K562 (cell line): ENCODE results near the gene ANKRD31. TPM values are rescaled to one million over a fixed set of nuclear protein-coding genes. Genes with fewer than 3 reads are reported as not detected.

Source experiments
- ATAC-seq: fragments of 200-7000 bp; cut with Tn5 transposase; 3 replicates; pipeline ENCODE4 v1.9.1; 2020; ENCODE audit warnings: moderate library complexity
- BruUV-seq: library from RNA; stranded (reverse); fragments of 400-500 nt; replicated peaks from 2 replicates; lab custom pipeline; 2021; lab: Mats Ljungman, UMichigan
- CTCF ChIA-PET: fragments of 300-600 bp; formaldehyde crosslinking; extraction: SDS; loops from one replicate; lab custom pipeline; 2021; ENCODE audit warnings: low intra/inter-chr PET ratio; lab: Yijun Ruan, JAX
- POLR2A ChIA-PET: fragments of 300-600, 350-650 bp; sonication (Branson Sonifier 250); formaldehyde crosslinking; extraction: SDS; loops from one replicate; lab custom pipeline; 2021; ENCODE audit warnings: antibody characterized with exemption, inconsistent platforms; lab: Yijun Ruan, JAX
- DNase-seq, 4 experiments: peaks; one replicate each; pipeline versions ENCODE4 v3.0.0 to v3.0.0-alpha.2; 2011 to 2018; ENCODE audit warnings: low spot score in 3 of 4, mixed read lengths in 3 of 4; ENCODE audit errors: extremely low read depth in 1 of 4
- FAIRE-seq: peaks from 2 replicates; lab custom pipeline; 2011; peaks lifted over from hg19 to GRCh38; lab: Jason Lieb, UNC
- H2AFZ ChIP-seq: 2 replicates; pipeline ENCODE4 v1.6.0; 2011; ENCODE audit warnings: low read depth, low read length, control low read depth, inconsistent platforms
- H3K27ac ChIP-seq: fragments of 200-600 bp; 3 replicates; pipeline ENCODE4 v1.8.0; 2011; ENCODE audit warnings: low read depth, mild to moderate bottlenecking, control low read depth, inconsistent platforms, low read length, moderate library complexity, mixed read lengths; ENCODE audit errors: extremely low read depth
- H3K27me3 ChIP-seq, 2 experiments: fragments of 300-600 bp in 1 of 2; 2 replicates in 1 of 2; 3 replicates in 1 of 2; pipeline versions ENCODE4 v1.6.0 to v1.8.0; 2011; ENCODE audit warnings: inconsistent platforms in 2 of 2, low read length in 2 of 2, mild to moderate bottlenecking in 1 of 2, mixed read lengths in 1 of 2, moderate library complexity in 1 of 2; ENCODE audit not compliant: control insufficient read depth in 2 of 2, insufficient read depth in 2 of 2
- H3K36me3 ChIP-seq: fragments of 300-600 bp; 3 replicates; pipeline ENCODE4 v1.8.0; 2011; ENCODE audit warnings: mild to moderate bottlenecking, low read length, inconsistent platforms; ENCODE audit not compliant: control insufficient read depth, insufficient read depth
- H3K4me1 ChIP-seq, 2 experiments: fragments of 200-600 bp in 1 of 2; replicated peaks in 1 of 2; 2 replicates in 1 of 2; 3 replicates in 1 of 2; pipeline versions ENCODE4 v1.5.1 to v1.8.0; 2011; ENCODE audit warnings: inconsistent platforms in 2 of 2, low read length in 2 of 2, mild to moderate bottlenecking in 1 of 2, mixed read lengths in 1 of 2, moderate library complexity in 1 of 2; ENCODE audit not compliant: control insufficient read depth in 2 of 2, insufficient read depth in 2 of 2
- H3K4me2 ChIP-seq: 2 replicates; pipeline ENCODE4 v1.6.1; 2011; ENCODE audit warnings: low read length, control low read depth, inconsistent platforms, mixed read lengths; ENCODE audit not compliant: insufficient read depth
- H3K4me3 ChIP-seq: fragments of 200-600 bp; sonication (generic), shearing (Covaris generic); 2 replicates; pipeline ENCODE4 v1.5.1; 2016; ENCODE audit warnings: control low read depth, inconsistent platforms
- H3K79me2 ChIP-seq: fragments of 200-600 bp; 3 replicates; pipeline ENCODE4 v1.8.0; 2011; ENCODE audit warnings: low read length, inconsistent platforms; ENCODE audit not compliant: control insufficient read depth, insufficient read depth
- H3K9ac ChIP-seq, 2 experiments: 2 replicates each; pipeline versions ENCODE4 v1.6.0 to v1.6.1; 2011; ENCODE audit warnings: low read depth in 2 of 2, low read length in 2 of 2, control low read depth in 1 of 2, inconsistent platforms in 1 of 2, mild to moderate bottlenecking in 1 of 2, mixed read lengths in 1 of 2; ENCODE audit not compliant: insufficient read depth in 1 of 2
- H3K9me1 ChIP-seq: one replicate; pipeline ENCODE4 v1.6.0; 2011; ENCODE audit warnings: inconsistent platforms, mild to moderate bottlenecking, low read length, moderate library complexity; ENCODE audit not compliant: control insufficient read depth, insufficient read depth
- H3K9me3 ChIP-seq: replicated peaks from 2 replicates; pipeline ENCODE4 v1.5.1; 2011; ENCODE audit warnings: low read depth, low read length, inconsistent platforms; ENCODE audit not compliant: control insufficient read depth, insufficient read depth
- H4K20me1 ChIP-seq: replicated peaks from 2 replicates; pipeline ENCODE4 v1.6.1; 2011; ENCODE audit warnings: low read length, inconsistent platforms, mixed read lengths; ENCODE audit not compliant: control insufficient read depth, insufficient read depth
- C11orf30 ChIP-seq: fragments of 450-650 bp; IDR thresholded peaks from 2 replicates; pipeline ENCODE4 v1.6.1; 2016; ENCODE audit warnings: low read depth, mild to moderate bottlenecking
- HDAC8 ChIP-seq: fragments of 450-650 bp; IDR thresholded peaks from 2 replicates; pipeline ENCODE4 v1.6.1; 2016; ENCODE audit warnings: mild to moderate bottlenecking, missing genetic modification characterization, moderate library complexity, missing compliant biosample characterization
- MAFK ChIP-seq: IDR thresholded peaks from 2 replicates; pipeline ENCODE4 v1.6.1; 2011; ENCODE audit warnings: low read length, improper control_type of control experiment
- MAX ChIP-seq: sonication (generic); formaldehyde crosslinking; IDR thresholded peaks from 2 replicates; pipeline ENCODE4 v1.9.0; 2022; ENCODE audit warnings: mild to moderate bottlenecking, missing genetic modification reagents
- PHF8 ChIP-seq: fragments of 200-600 bp; sonication (generic); IDR thresholded peaks from 2 replicates; pipeline ENCODE4 v1.6.1; 2012; ENCODE audit warnings: mixed run types, mild to moderate bottlenecking, inconsistent platforms, low read length, moderate library complexity, borderline replicate concordance
- RERE ChIP-seq: sonication (generic); formaldehyde crosslinking; IDR thresholded peaks from 2 replicates; pipeline ENCODE4 v1.8.0; 2023; ENCODE audit warnings: missing genetic modification reagents, mild to moderate bottlenecking, borderline replicate concordance
- ZNF239 ChIP-seq: fragments of 250-450 bp; sonication (Bioruptor Pico); IDR thresholded peaks from 2 replicates; pipeline ENCODE4 v1.4.0; 2020; ENCODE audit warnings: mild to moderate bottlenecking
- WGBS: fragments of 100-300 bp; shearing (Covaris generic); methylation state at CpG from one replicate; pipeline ENCODE4 v1.1.6; 2016; ENCODE audit warnings: low coverage, mixed read lengths; ENCODE audit not compliant: insufficient coverage; ENCODE audit errors: missing lambda C conversion rate; 5-methylcytosine and 5-hydroxymethylcytosine counted together
- in situ Hi-C: fragments of 300-500 bp; cut with MboI; formaldehyde crosslinking; loops from 4 replicates; pipeline ENCODE4 v1.15.0; 2018; ENCODE audit warnings: inconsistent platforms, mixed read lengths
- intact Hi-C: fragments of 100-400 bp; cut with micrococcal nuclease; formaldehyde crosslinking; loops from 2 replicates; pipeline ENCODE4 v1.14.2; 2022
- polyA plus RNA-seq, 8 experiments: library from polyadenylated mRNA; depleted of rRNA in 4 of 8; stranded (reverse) in 5 of 8; unstranded in 3 of 8; fragments of >200 nt; fragmentation: Nextera tagmentation in 2 of 8; fragmentation: Illumina TruSeq in 1 of 8; extraction: Ambion mirVana in 2 of 8; extraction: Trizol in 1 of 8; gene quantifications; 2 replicates each; pipeline versions ENCODE4 v1.2.1 to v1.2.3, GENCODE V29; 2011 to 2014; ENCODE audit warnings: inconsistent platforms in 1 of 8, missing spikeins in 1 of 8
- total RNA-seq, 7 experiments: library from RNA; depleted of rRNA in 6 of 7; stranded (reverse); fragments of >200 nt in 6 of 7; fragmentation: Illumina TruSeq in 2 of 7; extraction: Trizol in 2 of 7; gene quantifications; 2 replicates each; pipeline versions ENCODE4 v1.2.1 to v1.2.3, GENCODE V29; 2011 to 2021; ENCODE audit warnings: low replicate concordance in 1 of 7
- TF ChIP-seq, protein P1 (sequence below): sonication (generic); formaldehyde crosslinking; IDR thresholded peaks from 2 replicates; pipeline ENCODE4 v1.5.0; 2020; ENCODE audit warnings: missing genetic modification reagents
- TF ChIP-seq, protein P2 (sequence below): fragments of 450-650 bp; IDR thresholded peaks from 2 replicates; pipeline ENCODE4 v1.6.1; 2017; ENCODE audit warnings: mild to moderate bottlenecking, moderate library complexity
- TF ChIP-seq, protein P3 (sequence below), 2 experiments: fragments of 450-650 bp; conservative IDR thresholded peaks; 2 replicates each; pipeline ENCODE4 v1.6.1; 2017; ENCODE audit warnings: mild to moderate bottlenecking in 2 of 2, moderate library complexity in 2 of 2
- TF ChIP-seq, protein P4 (sequence below): sonication (generic); formaldehyde crosslinking; IDR thresholded peaks from 2 replicates; pipeline ENCODE4 v1.8.0; 2023; ENCODE audit warnings: mild to moderate bottlenecking, missing genetic modification reagents

The ANKRD31 gene
- total and polyA plus RNA-seq, 9 of the 15 experiments (the other 6 are each of a cell fraction or from before 2014, with no cell fraction given), result under 0.01 to 0.11 (median 0.05) TPM; not detected in 1

- ATAC-seq (no peak), FAIRE-seq (no peak), DNase-seq (no peak)
- no peak overlapping the region for H3K27ac ChIP-seq
- H3K4me2 ChIP-seq, result no peak overlapping the region
- H2AFZ ChIP-seq, result no peak overlapping the region
- H3K4me3 ChIP-seq, result no peak overlapping the region
- in situ Hi-C loops, result no loop called here
- intact Hi-C loops, result no loop called here
- no peaks in the 10 kb centered on the region for H3K36me3 ChIP-seq
- POLR2A ChIA-PET, result no interaction called here
- no peaks in the 10 kb centered on the region for H3K9me1 ChIP-seq
- CTCF ChIA-PET, result interaction anchor here (0.6 kb wide), 1 partner anchor 461 kb away, joined by 3 read pairs; no protein-coding TSS in a partner anchor
- H3K9me3 ChIP-seq, result no peaks in the 10 kb centered on the region
- 7% methylated on average over 1 of the region's 1 CpG for WGBS
- H3K27me3 ChIP-seq, result no peaks in the 10 kb centered on the region; a peak in 1 of 5 replicates
- no peak overlapping the region for H3K9ac ChIP-seq
- H3K4me1 ChIP-seq, result no peaks in the 10 kb centered on the region
- no peaks in the 10 kb centered on the region for H3K79me2 ChIP-seq
- no peaks in the 10 kb centered on the region for H4K20me1 ChIP-seq
- BruUV-seq, result no TSS peak
- TF ChIP-seq MAX (CRISPR knock-in tag), result no peak
- no peak for TF ChIP-seq HDAC8 (tag)
- TF ChIP-seq, protein P1, sequence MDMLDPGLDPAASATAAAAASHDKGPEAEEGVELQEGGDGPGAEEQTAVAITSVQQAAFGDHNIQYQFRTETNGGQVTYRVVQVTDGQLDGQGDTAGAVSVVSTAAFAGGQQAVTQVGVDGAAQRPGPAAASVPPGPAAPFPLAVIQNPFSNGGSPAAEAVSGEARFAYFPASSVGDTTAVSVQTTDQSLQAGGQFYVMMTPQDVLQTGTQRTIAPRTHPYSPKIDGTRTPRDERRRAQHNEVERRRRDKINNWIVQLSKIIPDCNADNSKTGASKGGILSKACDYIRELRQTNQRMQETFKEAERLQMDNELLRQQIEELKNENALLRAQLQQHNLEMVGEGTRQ (CRISPR knock-in tag), result no peak
- TF ChIP-seq, protein P2, sequence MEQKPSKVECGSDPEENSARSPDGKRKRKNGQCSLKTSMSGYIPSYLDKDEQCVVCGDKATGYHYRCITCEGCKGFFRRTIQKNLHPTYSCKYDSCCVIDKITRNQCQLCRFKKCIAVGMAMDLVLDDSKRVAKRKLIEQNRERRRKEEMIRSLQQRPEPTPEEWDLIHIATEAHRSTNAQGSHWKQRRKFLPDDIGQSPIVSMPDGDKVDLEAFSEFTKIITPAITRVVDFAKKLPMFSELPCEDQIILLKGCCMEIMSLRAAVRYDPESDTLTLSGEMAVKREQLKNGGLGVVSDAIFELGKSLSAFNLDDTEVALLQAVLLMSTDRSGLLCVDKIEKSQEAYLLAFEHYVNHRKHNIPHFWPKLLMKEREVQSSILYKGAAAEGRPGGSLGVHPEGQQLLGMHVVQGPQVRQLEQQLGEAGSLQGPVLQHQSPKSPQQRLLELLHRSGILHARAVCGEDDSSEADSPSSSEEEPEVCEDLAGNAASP, result no peak
- TF ChIP-seq, protein P3, sequence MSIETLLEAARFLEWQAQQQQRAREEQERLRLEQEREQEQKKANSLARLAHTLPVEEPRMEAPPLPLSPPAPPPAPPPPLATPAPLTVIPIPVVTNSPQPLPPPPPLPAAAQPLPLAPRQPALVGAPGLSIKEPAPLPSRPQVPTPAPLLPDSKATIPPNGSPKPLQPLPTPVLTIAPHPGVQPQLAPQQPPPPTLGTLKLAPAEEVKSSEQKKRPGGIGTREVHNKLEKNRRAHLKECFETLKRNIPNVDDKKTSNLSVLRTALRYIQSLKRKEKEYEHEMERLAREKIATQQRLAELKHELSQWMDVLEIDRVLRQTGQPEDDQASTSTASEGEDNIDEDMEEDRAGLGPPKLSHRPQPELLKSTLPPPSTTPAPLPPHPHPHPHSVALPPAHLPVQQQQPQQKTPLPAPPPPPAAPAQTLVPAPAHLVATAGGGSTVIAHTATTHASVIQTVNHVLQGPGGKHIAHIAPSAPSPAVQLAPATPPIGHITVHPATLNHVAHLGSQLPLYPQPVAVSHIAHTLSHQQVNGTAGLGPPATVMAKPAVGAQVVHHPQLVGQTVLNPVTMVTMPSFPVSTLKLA (conservative IDR thresholded peaks at IDR 0.05), result no peak
- no peak for TF ChIP-seq PHF8
- TF ChIP-seq ZNF239 (CRISPR knock-in tag), result no peak
- TF ChIP-seq MAFK, result peak; percentile 23; the same call in 1 of the 2 replicates
- TF ChIP-seq RERE (CRISPR knock-in tag), result no peak
- TF ChIP-seq, protein P4, sequence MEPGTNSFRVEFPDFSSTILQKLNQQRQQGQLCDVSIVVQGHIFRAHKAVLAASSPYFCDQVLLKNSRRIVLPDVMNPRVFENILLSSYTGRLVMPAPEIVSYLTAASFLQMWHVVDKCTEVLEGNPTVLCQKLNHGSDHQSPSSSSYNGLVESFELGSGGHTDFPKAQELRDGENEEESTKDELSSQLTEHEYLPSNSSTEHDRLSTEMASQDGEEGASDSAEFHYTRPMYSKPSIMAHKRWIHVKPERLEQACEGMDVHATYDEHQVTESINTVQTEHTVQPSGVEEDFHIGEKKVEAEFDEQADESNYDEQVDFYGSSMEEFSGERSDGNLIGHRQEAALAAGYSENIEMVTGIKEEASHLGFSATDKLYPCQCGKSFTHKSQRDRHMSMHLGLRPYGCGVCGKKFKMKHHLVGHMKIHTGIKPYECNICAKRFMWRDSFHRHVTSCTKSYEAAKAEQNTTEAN (CRISPR knock-in tag), result no peak
- TF ChIP-seq C11orf30, result peak; percentile 43
These were observed 38.5 kb upstream of the ANKRD31 start for GRCh38 chr5:75275147-75275546.
